Brain microvascular endothelial cell (primary cell): ENCODE measurements around the gene SASH1.
A peak's percentile ranks its signal among the peaks of the same experiment; 100 is the strongest.

ENCODE experiments used
- DNase-seq: peaks from one replicate; pipeline ENCODE4 v3.0.0-alpha.2; 2020
- H3K27ac ChIP-seq: fragments of 250-450 bp; sonication (Bioruptor Pico); 2 replicates; pipeline ENCODE4 v1.5.1; 2020; ENCODE audit warnings: mild to moderate bottlenecking, moderate library complexity
- H3K27me3 ChIP-seq: fragments of 250-450 bp; sonication (Bioruptor Pico); replicated peaks from 2 replicates; pipeline ENCODE4 v1.5.1; 2020; ENCODE audit warnings: mild to moderate bottlenecking
- H3K36me3 ChIP-seq: fragments of 250-450 bp; sonication (Bioruptor Pico); replicated peaks from 2 replicates; pipeline ENCODE4 v1.5.1; 2020; ENCODE audit warnings: mild to moderate bottlenecking
- H3K4me3 ChIP-seq: 2 replicates; pipeline ENCODE4 v1.5.1; 2011; ENCODE audit warnings: low read depth, mild to moderate bottlenecking, control low read depth, low read length, moderate library complexity
- in situ Hi-C: cut with HindIII; loops from 2 replicates; pipeline ENCODE4 v1.10.0; 2017; ENCODE audit warnings: low sequenced_read_pairs, low pct_ligation_motif_present
- TF ChIP-seq, protein P1 (sequence below): IDR thresholded peaks from 2 replicates; pipeline ENCODE4 v1.5.1; 2011; ENCODE audit warnings: low read depth, mild to moderate bottlenecking, moderate library complexity, low read length, control low read depth, inconsistent platforms; ENCODE audit errors: missing control alignments

Gene SASH1

DNA sequence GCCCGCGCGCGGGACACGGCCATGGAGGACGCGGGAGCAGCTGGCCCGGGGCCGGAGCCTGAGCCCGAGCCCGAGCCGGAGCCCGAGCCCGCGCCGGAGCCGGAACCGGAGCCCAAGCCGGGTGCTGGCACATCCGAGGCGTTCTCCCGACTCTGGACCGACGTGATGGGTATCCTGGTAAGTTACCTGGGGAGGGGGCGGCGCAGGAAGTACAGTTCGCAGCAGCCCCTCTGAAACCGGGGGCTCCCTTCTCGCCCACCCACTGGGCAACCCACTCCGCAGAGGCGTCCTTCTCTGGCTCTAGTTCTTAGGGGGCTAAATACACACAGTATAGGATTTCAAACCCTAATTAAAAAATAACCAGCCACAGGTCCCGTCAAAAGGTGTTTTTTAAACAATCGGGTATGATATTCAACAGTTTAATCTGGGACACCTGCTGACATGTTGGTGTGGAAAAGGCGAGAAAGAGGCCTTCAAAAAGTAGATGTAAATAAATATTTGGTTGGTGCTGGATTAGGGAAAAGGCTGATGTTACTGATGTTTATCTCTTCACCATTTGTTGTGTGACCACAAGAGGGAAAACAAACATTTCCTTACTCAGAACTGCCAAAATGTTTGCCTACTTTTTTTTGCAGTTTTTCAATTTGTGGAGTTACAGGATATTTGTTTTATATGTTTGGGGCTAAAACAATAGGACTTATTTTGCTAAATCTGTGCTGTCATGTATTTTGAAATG, 577 bp downstream of the SASH1 start:
- no peak for DNase-seq
- Histone ChIP-seq H3K27ac (peak overlapping the region; percentile 4), H3K36me3 (no peaks in the 10 kb centered on the region), H3K4me3 (peak overlapping the region; percentile 80), H3K27me3 (no peaks in the 10 kb centered on the region)
- TF ChIP-seq, protein P1, sequence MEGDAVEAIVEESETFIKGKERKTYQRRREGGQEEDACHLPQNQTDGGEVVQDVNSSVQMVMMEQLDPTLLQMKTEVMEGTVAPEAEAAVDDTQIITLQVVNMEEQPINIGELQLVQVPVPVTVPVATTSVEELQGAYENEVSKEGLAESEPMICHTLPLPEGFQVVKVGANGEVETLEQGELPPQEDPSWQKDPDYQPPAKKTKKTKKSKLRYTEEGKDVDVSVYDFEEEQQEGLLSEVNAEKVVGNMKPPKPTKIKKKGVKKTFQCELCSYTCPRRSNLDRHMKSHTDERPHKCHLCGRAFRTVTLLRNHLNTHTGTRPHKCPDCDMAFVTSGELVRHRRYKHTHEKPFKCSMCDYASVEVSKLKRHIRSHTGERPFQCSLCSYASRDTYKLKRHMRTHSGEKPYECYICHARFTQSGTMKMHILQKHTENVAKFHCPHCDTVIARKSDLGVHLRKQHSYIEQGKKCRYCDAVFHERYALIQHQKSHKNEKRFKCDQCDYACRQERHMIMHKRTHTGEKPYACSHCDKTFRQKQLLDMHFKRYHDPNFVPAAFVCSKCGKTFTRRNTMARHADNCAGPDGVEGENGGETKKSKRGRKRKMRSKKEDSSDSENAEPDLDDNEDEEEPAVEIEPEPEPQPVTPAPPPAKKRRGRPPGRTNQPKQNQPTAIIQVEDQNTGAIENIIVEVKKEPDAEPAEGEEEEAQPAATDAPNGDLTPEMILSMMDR, result no peak
- in situ Hi-C loops, result no loop called here

DNA sequence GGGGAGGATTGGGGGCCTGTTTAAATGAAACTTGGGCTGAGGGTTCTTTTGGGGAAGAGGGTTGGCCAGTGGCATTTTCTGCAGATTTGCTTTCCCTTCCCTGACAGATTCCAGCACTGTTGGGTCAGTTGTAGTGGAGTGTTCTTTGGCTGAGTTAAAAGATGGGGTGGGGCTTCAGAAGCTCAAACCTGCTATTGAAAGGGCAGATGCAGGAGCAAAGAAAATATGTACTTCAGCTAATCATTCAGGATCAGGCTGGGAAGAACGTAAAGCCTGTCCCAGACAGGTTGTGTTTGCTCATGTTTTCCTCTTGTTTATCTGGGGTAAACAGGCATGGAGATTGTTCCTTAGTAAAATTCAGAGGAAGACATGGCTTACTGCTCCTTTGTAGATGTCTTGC, 2.5 kb downstream of the SASH1 start:
- TF ChIP-seq, protein P1, result no peak
- H3K36me3 ChIP-seq, result no peaks in the 10 kb centered on the region
- no peak for DNase-seq
- no peak overlapping the region for H3K27ac ChIP-seq
- H3K4me3 ChIP-seq, result no peak overlapping the region
- in situ Hi-C loops, result no loop called here
- H3K27me3 ChIP-seq, result no peaks in the 10 kb centered on the region

DNA sequence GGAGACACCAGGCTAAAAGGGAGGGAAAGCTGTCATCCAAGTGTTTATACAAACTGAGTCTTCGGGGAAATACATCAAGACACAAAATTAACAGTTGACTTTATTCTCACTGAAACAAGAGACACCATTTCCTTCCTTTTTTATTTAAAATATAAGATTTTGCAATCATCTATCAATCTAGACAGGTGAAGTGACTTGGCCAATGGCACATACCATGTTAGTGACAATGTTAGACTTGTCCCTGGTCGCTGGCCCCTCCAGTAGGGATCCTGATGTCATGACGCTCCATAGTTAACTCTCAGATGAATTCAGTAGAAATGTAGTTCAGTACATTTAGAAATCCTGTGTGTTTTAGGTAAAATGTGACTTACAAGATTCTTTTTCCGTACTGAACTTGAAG, 2.9 kb downstream of the SASH1 start:
- in situ Hi-C loops, result no loop called here

DNA sequence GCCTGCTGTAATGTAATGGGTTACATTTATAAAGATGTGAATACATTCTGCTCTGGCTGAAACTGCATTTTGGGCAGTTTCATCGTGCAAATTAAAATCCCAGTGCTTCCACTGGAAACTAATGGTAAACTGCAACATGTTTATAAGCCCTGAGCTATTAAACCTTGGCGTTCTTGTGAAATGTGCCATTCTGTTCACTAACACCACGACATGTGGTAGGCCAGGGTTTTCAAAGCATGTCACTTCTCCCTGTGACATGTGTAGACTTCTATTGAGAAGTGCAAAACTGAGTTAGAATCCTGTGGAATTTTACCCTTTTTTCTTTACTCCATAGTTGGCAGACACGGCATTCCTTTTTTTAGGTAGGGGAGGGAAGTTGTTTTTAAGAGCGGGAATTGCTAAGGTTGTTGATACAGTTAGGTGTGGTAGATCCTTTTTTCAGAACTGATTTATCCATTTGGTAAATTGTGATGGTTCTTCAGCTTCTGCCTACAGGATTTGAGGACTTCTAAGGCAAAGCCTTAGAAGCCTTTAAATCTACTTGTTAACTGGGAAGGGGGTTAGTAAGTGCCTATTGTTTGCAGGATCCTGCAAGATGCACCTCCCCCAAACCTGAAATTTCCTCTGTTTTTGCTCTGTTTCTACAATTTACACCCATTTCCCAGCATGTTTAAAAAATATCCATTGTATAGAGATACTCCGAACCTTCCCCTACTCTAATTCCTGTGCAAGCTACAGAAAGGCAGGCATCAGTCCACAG, 4.2 kb downstream of the SASH1 start:
- H3K36me3 ChIP-seq, result no peaks in the 10 kb centered on the region
- H3K4me3 ChIP-seq, result no peak overlapping the region
- no peaks in the 10 kb centered on the region for H3K27me3 ChIP-seq
- H3K27ac ChIP-seq, result no peak overlapping the region
- no peak for DNase-seq
- in situ Hi-C loops, result no loop called here
- TF ChIP-seq, protein P1, result no peak

More for the DNA sequence above, 2.9 kb downstream of the SASH1 start:
- Histone ChIP-seq H3K36me3 (no peaks in the 10 kb centered on the region), H3K27me3 (no peaks in the 10 kb centered on the region), H3K4me3 (no peak overlapping the region), H3K27ac (no peak overlapping the region)
- TF ChIP-seq, protein P1, result no peak
- no peak for DNase-seq

DNA sequence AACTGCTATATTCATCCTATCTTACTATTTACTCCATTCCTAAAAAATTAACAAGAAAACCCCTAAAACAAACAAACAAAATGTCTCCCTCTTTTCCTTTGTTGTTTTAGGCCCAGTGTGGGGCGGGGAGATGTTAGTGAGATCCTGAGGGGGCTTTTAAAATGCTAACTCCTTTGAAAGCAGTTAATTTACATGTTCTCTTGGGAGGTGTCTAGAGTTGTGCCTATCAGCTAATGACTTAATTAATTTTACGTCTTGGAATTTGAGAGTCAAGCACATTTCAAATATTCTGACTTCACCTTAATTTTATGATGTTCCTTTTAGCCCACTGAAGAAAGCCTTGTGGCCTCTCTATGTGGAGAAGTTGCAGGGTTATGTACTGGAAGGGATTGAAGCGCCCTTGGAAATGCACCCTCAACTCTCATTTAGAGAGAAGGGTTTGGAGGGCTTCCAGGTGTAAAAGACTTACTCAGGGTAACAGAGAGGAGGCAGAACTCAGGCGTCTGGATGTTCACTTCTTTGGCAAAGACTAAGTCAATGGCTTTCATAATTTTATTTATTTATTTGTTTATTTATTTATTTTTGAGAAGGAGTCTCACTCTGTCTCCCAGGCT, 4.9 kb downstream of the SASH1 start:
- Histone ChIP-seq H3K27me3 (no peaks in the 10 kb centered on the region), H3K27ac (no peak overlapping the region), H3K4me3 (no peak overlapping the region), H3K36me3 (no peaks in the 10 kb centered on the region)
- in situ Hi-C loops, result no loop called here
- DNase-seq, result no peak
- TF ChIP-seq, protein P1, result no peak
